PC-3 (cell line): ENCODE data around the gene ARID5B.

Experiments
- EZH2phosphoT487 ChIP-seq: fragments of 300-600 bp; sonication (generic); IDR thresholded peaks from 2 replicates; pipeline ENCODE4 v1.6.1; 2018; ENCODE audit warnings: mild to moderate bottlenecking, antibody characterized with exemption, low read length, borderline replicate concordance
- TF ChIP-seq, protein P1 (sequence below): fragments of 300-600 bp; sonication (generic); conservative IDR thresholded peaks from 2 replicates; pipeline ENCODE4 v1.5.1; 2017; ENCODE audit warnings: antibody characterized with exemption, low read depth, mild to moderate bottlenecking, low read length

DNA sequence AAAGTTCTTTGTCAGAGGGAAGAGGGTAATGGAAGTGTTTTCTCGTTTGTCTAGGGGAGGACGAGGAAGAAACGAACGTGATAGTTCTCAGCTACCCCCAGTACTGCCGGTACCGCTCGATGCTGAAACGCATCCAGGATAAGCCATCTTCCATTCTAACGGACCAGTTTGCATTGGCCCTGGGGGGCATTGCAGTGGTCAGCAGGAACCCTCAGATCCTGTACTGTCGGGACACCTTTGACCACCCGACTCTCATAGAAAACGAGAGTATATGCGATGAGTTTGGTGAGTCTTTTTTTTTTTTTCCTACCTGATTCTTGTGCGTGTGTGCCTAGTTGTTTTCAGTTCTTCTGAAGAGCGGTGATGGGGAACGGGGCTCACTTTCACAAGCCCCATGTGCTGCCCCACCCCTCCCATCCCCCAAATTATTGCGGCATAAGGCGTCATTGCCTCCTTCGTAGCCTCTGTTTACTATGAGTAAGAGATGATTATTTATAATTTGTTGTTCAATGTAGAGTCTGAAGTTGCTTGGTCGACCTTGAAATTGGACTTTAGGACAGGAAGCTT lies 98.6 kb downstream of the ARID5B start:
- TF ChIP-seq, protein P1, sequence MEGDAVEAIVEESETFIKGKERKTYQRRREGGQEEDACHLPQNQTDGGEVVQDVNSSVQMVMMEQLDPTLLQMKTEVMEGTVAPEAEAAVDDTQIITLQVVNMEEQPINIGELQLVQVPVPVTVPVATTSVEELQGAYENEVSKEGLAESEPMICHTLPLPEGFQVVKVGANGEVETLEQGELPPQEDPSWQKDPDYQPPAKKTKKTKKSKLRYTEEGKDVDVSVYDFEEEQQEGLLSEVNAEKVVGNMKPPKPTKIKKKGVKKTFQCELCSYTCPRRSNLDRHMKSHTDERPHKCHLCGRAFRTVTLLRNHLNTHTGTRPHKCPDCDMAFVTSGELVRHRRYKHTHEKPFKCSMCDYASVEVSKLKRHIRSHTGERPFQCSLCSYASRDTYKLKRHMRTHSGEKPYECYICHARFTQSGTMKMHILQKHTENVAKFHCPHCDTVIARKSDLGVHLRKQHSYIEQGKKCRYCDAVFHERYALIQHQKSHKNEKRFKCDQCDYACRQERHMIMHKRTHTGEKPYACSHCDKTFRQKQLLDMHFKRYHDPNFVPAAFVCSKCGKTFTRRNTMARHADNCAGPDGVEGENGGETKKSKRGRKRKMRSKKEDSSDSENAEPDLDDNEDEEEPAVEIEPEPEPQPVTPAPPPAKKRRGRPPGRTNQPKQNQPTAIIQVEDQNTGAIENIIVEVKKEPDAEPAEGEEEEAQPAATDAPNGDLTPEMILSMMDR = no peak
- TF ChIP-seq EZH2phosphoT487 = no peak
